Stimulated activated CD8-positive, alpha-beta memory T cell treated with anti-CD3 and anti-CD28 coated beads, Interleukin-15, amount 100 ng/mL, for 24 hours (primary cell): ENCODE results near the gene PIEZO2.

Experiments used
- DNase-seq: peaks from one replicate; pipeline ENCODE4 v3.0.0-alpha.2; 2020; ENCODE audit warnings: low read depth

The PIEZO2 gene

DNA sequence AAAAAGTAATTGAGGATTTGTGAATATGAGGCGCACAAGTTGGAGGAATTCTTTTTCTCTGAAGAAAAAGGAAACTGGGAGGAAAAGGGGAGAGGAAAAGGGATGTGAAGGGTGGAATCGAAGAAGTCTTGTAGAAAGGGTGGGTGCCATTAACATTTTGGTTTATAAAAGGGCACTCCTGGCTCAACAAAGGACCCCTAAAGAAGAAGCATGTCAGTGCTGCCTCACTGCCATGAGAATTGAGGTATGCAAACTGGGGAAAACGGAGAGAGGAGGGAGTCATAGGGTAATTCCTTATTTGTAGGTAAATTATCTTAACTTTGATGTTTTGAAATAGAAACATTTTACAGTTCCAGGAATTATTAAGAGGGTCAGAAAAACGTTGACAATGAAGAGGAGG is 416.4 kb downstream of the PIEZO2 start:
- DNase-seq: no peak

GRCh38 chr18:10727477-10727876 is 421.9 kb downstream of the PIEZO2 start:
- DNase-seq: no peak

DNA sequence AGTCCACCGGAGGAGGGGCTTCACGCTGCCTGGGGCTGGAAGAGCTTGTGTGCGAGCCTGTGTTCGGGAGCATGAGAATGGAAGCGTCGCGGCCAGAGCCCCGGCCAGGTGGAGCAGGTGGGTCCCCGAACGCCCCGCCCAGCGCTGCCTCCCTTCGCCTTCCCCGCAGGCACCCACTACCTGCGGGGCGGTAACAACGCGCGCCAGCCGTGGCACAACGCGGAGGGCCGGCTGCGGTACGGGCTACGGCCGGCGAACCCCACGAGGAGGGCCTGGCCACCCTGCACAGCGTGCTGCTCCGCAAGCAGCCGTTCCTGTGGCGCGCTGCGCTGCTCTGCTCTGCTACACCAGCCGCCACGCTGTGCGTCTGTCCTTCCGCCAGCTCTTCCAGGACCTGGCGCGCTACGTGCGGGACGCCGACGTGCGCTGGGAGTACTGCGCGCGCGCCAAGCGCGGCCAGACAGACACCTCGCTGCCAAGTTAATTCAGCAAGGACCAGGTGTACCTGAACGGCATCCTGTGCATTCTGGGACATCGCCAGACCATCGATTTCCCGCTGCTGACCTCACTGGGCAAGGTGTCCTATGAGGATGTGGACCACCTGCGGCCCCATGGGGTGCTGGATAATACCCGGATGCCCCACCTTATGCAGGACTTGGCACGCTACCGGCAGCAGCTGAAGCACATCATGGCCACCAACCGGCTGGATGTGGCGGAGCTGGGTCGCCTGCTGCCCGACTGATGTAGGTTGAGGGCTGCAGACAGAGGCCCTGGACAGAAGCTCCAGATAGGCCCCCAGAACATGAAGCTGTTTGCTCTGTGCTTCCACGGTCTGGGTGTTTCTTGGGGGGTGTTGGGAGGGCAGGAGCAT is 422.9 kb downstream of the PIEZO2 start:
- DNase-seq: no peak

DNA sequence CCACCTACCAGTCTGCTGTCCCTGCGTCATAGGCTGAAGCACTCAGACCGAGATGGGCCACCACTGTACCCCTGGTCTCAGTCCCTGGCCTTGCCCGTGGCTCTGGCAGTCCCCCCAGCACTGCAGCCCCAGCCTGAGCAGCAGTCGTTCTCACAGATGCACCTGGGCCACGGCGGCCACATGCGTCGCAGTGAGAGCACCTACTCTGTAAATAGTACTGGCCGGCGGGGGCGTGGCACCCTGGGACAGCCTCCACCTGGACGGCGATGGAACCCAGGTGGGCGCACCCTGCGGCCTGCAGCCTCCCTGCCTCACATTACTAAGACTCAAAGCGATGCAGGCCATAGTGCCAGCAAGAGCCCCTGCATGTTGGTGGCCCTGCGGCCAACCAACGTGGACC is 424.7 kb downstream of the PIEZO2 start:
- DNase-seq: no peak

DNA sequence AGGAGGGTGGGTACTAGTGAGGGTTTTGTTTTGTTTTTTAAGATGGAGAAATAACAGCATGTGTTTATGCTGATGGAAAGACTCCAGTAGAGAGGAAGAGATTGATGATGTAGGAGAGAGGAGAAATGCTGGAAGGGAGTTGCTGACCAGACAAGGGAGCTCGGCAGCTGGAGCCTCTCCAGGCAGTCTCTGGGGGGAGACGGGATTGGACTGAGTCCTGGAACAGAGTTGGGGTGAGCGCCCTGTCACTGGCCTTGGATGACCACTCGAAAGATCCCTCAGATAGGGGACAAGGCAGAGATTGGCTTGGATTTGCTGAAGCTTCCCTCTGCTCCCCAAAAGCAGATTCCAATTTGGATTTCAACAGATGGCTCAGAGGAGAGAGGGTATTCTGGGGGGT is 425.9 kb downstream of the PIEZO2 start:
- no peak for DNase-seq

GRCh38 chr18:10718809-10719208 is 430.6 kb downstream of the PIEZO2 start:
- DNase-seq: no peak

DNA sequence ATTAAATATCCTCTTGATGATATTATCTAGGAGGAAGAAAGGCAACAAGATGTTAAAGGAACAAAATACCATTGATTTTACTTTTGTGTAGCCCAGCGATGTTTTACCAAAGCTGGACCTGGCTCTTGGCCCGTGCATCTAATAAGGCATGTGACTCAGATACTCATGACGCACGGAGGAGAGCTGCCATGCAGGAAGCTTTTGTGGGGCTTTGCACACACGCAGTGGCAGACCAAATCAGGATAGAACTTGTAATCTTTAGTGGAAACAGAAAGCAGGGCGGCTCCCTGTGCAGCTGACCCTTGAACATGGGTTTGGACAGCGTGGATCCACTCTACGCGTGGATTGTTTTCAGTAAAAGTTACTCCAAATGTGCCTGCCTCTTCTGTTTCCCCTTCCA is 433.6 kb downstream of the PIEZO2 start:
- DNase-seq: no peak

GRCh38 chr18:10713409-10713808 is 436.0 kb downstream of the PIEZO2 start:
- no peak for DNase-seq

- no peak for DNase-seq
Measured at GRCh38 chr18:10707294-10707693, 442.1 kb downstream of the PIEZO2 start.

DNA sequence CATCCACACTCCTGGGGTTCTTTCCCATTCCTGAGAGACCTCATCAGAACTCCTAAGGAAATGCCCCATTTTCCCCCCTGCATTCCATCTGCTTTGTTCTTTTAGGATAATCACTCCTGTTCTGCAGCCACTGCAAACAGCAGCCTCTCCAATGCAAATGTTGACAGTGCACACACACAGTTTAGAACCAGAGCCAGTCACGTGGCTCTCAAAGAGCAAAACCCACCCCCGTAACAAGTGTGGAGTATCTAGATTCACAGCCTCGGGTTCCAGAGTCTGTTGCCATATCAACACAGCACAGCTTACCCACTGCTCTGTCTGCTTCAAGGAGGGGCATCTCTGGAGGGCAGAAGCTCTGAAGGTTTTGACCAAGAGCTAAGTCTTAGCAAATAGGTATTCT is 443.6 kb downstream of the PIEZO2 start:
- no peak for DNase-seq

GRCh38 chr18:10705291-10705690 is 444.1 kb downstream of the PIEZO2 start:
- DNase-seq: no peak

- DNase-seq: no peak
Measured at GRCh38 chr18:10702206-10702605, 447.2 kb downstream of the PIEZO2 start.

DNA sequence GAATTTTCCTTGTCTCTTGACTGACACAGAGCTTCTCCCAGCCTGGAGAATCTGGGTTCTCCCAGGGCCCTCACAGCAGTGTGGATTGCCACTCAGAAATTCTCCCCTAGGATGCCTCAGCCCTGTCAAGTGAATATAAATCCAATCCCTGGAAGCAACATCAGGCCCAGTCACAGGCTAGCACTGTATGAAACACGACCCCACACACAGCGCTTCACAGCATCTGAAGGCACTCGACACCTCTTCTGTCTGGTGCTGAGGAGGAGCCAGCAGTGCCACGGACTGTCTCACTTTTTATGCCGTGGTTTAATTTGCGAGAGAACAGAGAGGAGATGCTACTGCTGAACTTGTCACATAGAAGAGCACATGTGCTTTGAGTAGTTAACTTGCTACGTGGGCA is 459.0 kb downstream of the PIEZO2 start:
- DNase-seq: no peak

- no peak for DNase-seq
Measured at GRCh38 chr18:10690035-10690329, 459.4 kb downstream of the PIEZO2 start.

DNA sequence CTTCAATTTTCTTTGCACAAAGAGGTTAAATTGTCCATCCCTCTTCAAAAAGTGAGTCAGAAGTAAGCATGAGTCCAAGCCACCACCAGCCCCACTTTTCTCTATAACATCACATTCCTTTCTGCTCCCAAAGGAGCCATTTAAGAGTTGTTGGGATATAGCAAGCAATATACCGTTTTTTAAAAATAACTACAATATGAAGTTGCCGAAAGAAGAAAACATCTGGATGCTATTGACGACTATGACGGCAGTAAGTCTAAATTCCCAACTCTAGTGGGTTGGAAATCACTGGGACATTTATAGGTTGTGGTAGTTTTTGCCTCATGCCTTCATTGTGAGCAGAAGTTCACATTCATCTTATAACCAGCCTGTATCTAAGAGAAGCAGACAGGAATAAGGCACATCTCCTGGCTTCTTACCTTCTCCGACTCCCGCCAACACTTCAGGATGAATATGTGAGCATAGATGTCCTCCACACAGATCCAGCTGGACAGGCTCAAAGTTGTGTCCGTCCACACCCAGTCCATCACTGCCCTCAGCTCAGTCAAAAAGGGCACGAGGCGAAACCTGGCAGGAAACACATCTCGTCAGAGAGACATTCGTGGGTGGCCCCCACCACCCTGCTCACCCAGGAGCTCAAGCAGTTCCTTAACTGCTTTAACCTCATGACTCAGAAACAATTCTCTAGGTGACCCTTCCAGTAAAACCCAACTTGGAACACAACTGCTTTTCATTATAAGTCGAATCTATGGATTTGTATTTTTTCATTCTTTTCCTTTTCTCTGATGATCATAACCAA is 459.9 kb downstream of the PIEZO2 start:
- no peak for DNase-seq

DNA sequence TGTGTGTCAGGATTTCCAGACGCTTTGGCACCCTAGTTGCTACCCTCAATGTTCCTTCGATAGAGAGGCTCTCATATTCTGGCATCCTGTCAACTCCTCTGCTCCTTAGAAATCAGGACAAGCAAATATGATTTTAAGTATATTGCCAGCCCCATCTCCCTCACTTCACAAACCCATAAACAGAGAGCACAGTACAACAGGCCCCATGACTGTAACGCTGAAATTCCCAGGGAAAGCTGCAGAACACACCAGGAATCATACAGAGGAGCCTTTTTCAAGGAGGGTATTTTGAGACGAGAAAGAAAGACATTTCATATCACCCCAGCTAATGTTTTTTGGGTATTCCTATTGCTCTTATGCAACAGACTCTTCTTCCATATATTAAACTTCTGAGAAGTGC is 460.6 kb downstream of the PIEZO2 start:
- DNase-seq: no peak

GRCh38 chr18:10687161-10687925 is 462.0 kb downstream of the PIEZO2 start:
- no peak for DNase-seq

- no peak for DNase-seq
Measured at GRCh38 chr18:10686308-10686707, 463.1 kb downstream of the PIEZO2 start.

DNA sequence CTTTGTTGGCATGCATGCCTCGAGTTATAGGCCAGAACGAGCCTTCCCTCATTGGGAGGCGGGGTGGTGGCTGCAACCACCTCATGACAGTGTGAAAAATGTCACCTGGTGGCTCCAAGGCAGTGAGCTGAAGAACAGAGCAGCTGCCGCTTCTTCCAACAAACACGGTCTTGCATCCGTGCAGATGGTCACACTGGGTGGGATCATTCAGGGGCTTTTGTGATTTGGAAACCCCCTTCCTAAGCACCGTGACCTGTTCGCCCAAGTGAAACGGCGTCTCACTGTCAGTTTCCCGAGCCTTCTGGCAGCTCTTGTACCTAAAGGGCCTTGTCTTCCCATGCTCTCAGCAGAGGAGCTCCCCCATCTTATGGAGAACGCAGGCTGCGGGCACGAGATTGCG is 463.9 kb downstream of the PIEZO2 start:
- no peak for DNase-seq

DNA sequence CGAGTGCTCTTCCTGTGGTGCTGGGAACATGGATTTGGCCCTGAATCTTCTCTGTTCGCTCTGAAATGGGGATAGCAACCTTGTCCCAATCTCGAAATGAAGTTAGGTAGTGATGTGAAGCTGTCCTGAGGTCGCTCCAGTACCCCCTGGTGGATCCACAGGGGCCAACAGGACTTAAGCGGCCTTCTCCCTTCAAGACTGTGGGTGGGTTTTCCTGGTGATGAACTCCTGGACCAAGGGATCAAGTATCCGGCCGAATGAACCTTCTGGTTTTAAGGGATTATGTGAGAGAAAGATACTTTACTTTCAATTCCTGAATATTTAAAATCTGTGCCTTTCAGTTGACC is 467.0 kb downstream of the PIEZO2 start:
- DNase-seq: no peak

GRCh38 chr18:10681581-10682367 is 467.6 kb downstream of the PIEZO2 start:
- DNase-seq: no peak

DNA sequence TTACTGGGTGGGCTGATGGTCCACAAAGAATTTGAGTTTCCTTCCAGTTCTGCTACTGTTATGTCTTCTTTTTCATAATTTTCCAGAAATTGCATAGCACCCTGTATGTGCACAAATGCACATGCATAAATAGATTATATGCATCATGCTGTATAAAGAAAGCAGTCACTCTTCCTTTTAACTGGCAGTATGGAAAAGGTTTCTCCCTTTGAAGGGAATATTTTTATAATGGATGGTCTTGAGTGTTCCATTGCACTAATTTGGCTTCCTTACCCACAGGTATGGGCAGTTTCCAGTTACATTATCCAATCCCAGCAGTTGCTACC is 469.1 kb downstream of the PIEZO2 start:
- no peak for DNase-seq
